Activated T-cell treated with anti-CD3 and anti-CD28 coated beads, Interleukin-2, amount 50 U/mL, for 72 hours (primary cell): ENCODE results near the gene PLA2G2C. TPM values are rescaled to one million over a fixed set of nuclear protein-coding genes. Genes with fewer than 3 reads are reported as not detected.
A peak's percentile ranks its signal among the peaks of the same experiment; 100 is the strongest.
"Not testable (repeated sequence)": the region's sequence is repeated elsewhere in the genome, so short reads cannot be mapped to it uniquely, and the experiment has no call there.

Experiments
- ATAC-seq, 2 donors: fragments of 150-1000 bp; cut with Tn5 transposase; replicated peaks in 1 of 2; 2 replicates each; pipeline ENCODE4 v1.10.0; 2021; ENCODE audit warnings: moderate library complexity in 2 of 2, mild to moderate bottlenecking in 1 of 2
- DNase-seq, 2 donors: peaks; one replicate each; pipeline ENCODE4 v3.0.0; 2021 to 2022; ENCODE audit warnings: mixed read lengths in 1 of 2
- H3K27ac Mint-ChIP-seq: one replicate; pipeline ENCODE4 v1.8.0; 2022; ENCODE audit warnings: mild to moderate bottlenecking, moderate library complexity, mixed read lengths
- H3K27me3 Mint-ChIP-seq: one replicate; pipeline ENCODE4 v1.8.0; 2022; ENCODE audit warnings: low read depth, mixed read lengths
- H3K36me3 Mint-ChIP-seq, 2 donors: one replicate each; pipeline ENCODE4 v1.8.0; 2022; ENCODE audit warnings: mixed read lengths in 2 of 2, mild to moderate bottlenecking in 1 of 2; ENCODE audit not compliant: insufficient read depth in 2 of 2
- H3K4me1 Mint-ChIP-seq: one replicate; pipeline ENCODE4 v1.8.0; 2022; ENCODE audit warnings: low read depth, mixed read lengths
- H3K4me3 Mint-ChIP-seq, 2 donors: one replicate each; pipeline ENCODE4 v1.8.0; 2022; ENCODE audit warnings: mild to moderate bottlenecking in 2 of 2, mixed read lengths in 2 of 2, moderate library complexity in 2 of 2
- H3K9me3 Mint-ChIP-seq, 2 donors: one replicate each; pipeline ENCODE4 v1.8.0; 2022; ENCODE audit warnings: mixed read lengths in 2 of 2
- total RNA-seq, 2 donors: library from RNA; stranded (reverse); gene quantifications; one replicate each; pipeline ENCODE4 v1.2.3, GENCODE V29; 2022

PLA2G2C gene
- total RNA-seq, 2 donors from 2014 or later: 3.1 to 3.3 TPM

DNA sequence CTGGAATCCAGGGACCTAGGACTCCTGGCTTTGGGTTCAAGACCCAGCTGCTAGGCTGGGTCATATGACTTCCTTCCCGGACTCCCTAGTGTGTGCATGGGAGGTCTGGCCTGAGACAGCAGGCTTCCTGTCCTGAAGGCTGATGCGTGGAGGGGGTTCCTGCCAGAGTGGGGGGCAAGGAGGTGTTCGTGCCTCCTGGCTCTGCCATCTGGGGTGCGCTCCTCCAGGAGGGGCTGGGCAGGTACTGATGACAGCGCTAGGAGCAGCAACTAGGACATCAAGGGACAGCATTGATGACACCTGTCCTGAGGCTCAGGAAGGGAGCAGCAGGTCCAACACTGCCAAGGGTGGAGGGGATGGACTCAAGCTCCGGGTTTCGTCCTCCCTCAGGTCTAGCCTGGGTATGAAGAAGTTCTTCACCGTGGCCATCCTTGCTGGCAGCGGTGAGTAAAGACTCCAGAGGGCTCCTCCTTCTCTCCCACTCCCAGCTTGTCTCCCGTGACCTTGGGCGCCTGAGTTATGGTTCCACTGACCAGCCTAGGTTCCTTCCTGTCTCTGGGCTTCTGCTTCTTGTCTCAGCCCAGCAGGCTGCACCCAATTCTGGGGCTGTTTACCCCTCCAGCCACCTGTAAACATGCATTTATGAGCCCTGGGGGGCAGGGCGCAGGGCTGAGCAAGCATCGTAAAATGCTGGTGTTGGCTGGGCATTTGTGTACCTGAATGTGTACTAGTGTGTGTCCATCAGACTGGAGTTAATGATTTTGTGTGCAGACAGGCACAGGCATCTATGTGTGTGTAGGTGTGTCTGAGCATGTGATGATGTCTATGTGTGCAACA lies 46.3 kb downstream of the PLA2G2C start:
- no peaks in the 10 kb centered on the region for H3K9me3 Mint-ChIP-seq
- ATAC-seq: no peak
- DNase-seq: no peak
- peaks cover 19% of the 10 kb centered on the region for H3K27me3 Mint-ChIP-seq
- H3K4me3 Mint-ChIP-seq: no peak overlapping the region
- H3K27ac Mint-ChIP-seq: no peak overlapping the region
- no peaks in the 10 kb centered on the region for H3K36me3 Mint-ChIP-seq
- no peaks in the 10 kb centered on the region for H3K4me1 Mint-ChIP-seq

DNA sequence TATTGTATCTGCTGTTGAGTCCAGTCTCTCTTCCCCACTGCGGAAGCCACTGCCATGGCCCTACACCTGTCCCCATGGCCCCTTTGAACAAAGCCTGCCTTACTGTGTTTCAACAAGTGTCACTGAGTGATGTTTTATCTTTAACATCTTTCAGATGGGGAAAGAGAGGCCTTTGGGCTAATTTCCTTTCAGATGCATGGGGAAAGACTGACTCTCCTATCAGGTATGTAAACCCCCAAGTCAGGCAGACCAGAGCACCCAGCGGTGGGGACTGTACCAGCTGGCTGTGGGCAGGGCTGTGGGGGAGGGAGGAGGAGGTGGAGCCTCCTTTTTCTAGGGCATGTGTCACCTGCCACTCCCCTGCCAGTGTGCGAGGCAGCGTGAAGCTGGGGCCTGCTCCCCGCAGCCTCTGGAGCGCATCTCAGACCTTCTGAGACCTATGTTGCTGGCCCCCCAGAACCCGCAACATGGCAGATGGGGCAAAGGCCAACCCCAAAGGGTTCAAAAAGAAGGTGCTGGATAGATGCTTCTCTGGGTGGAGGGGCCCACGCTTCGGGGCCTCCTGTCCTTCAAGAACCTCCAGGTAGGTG lies 47.3 kb downstream of the PLA2G2C start, which contains the start of gene PLA2G2F:
Gene PLA2G2F, plus strand, starts transcription at position 363 of the 590 bp plus-strand sequence. Its CDS starts 105 bp downstream, at position 468.
- no peaks in the 10 kb centered on the region for H3K9me3 Mint-ChIP-seq
- no peak for ATAC-seq
- peaks cover 23% of the 10 kb centered on the region for H3K27me3 Mint-ChIP-seq
- no peak within 1 kb of the TSS for H3K4me3 Mint-ChIP-seq
- H3K27ac Mint-ChIP-seq: no peak within 1 kb of the TSS
- DNase-seq: no peak
- no peaks in the 10 kb centered on the region for H3K4me1 Mint-ChIP-seq
- no peaks in the 10 kb centered on the region for H3K36me3 Mint-ChIP-seq

DNA sequence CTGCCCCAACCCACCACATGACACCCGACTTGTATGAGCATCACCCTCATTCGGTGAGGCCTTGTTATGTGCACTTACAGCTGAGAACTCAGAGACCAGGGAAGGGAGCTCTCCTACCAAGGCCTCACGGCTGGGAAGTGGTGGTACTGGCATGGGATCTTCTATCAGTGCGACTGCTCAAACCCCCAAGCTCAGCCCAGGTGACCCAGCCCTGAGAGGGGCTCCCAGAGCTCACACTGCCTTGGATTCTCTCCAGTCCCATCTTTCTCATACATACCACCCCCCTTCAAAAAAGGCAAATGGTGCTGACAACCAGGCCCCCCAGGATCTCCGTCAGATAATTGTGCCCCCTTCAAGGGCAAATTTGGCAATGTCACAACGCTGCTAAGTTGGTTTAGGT lies 48.0 kb downstream of the PLA2G2C start:
- DNase-seq (no peak), ATAC-seq (no peak)
- Mint-ChIP-seq H3K27me3 (peaks cover 29% of the 10 kb centered on the region), H3K36me3 (no peaks in the 10 kb centered on the region), H3K9me3 (no peaks in the 10 kb centered on the region), H3K27ac (no peak overlapping the region), H3K4me1 (no peaks in the 10 kb centered on the region), H3K4me3 (no peak overlapping the region)

DNA sequence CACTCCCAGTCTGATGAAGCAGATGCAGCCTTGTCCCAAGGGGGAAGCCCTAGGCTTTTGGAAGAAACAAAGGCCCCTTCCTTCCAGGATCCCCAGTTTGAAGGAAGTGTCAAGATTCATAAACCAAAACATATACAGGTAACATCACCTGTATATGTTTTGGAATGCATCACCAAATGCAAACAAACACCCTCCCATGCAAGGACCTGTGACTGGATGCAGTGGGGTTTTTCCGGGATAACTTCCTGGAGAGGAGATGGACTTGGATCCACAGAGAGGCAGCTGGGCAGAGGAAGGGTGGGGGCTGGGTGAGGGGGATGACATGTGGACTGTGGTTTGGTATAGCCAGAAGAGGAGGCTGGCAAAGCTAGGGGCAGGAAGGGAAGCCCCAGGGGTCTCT lies 48.7 kb downstream of the PLA2G2C start:
- DNase-seq: no peak
- Mint-ChIP-seq H3K36me3 (no peaks in the 10 kb centered on the region), H3K9me3 (no peaks in the 10 kb centered on the region), H3K4me3 (no peak overlapping the region), H3K4me1 (no peaks in the 10 kb centered on the region), H3K27ac (no peak overlapping the region), H3K27me3 (peaks cover 33% of the 10 kb centered on the region)
- no peak for ATAC-seq

DNA sequence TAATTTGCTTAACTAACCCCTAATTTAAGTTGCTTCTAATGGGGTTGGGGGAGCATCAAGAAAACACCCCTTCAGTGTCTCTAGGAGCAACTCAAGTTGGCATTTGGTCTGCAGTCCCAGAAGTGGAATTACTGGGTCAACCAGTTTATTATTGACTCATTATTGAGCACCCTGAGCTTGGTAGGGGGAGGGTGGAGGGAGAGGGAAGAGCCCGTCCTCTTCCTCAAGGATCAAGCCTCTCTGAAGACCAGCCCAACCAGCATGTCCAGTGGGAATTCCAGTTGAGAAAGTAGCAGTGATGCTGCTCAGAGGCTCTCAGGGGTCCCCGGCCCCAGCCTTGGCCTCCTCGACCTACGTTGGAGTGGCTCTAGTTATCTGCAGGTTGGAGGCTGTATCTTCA lies 49.3 kb downstream of the PLA2G2C start:
- peaks cover 0 to 1% of the 10 kb centered on the region in 2 donors for H3K36me3 Mint-ChIP-seq
- H3K4me1 Mint-ChIP-seq: no peaks in the 10 kb centered on the region
- ATAC-seq: no peak
- no peak overlapping the region for H3K4me3 Mint-ChIP-seq
- peaks cover 2% of the 10 kb centered on the region in 2 donors for H3K9me3 Mint-ChIP-seq
- H3K27ac Mint-ChIP-seq: no peak overlapping the region
- DNase-seq: no peak
- peaks cover 38% of the 10 kb centered on the region for H3K27me3 Mint-ChIP-seq

DNA sequence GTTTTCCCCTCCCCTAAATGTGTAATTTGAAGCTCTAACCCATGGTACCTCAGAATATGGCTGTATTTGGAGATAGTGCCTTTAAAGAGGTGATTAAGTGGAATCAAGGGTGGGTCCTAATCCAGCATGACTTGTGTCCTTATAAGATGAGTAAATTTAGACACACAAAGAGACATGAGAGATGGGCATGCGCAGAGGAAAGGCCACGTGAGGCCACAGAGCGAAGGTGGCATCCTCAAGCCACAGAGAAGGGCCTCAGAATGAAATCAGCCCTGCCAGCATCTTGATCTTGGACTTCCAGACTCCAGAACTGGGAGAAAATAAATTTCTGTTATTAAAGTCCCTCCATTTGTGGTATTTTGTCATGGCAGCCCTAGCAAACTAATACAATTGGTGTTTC lies 50.1 kb downstream of the PLA2G2C start:
- Mint-ChIP-seq H3K36me3 (peaks cover 0 to 1% of the 10 kb centered on the region in 2 donors), H3K4me3 (no peak overlapping the region), H3K27ac (no peak overlapping the region), H3K9me3 (peaks cover 2% of the 10 kb centered on the region in 2 donors), H3K27me3 (peaks cover 38% of the 10 kb centered on the region), H3K4me1 (no peaks in the 10 kb centered on the region)
- no peak for ATAC-seq
- no peak for DNase-seq

DNA sequence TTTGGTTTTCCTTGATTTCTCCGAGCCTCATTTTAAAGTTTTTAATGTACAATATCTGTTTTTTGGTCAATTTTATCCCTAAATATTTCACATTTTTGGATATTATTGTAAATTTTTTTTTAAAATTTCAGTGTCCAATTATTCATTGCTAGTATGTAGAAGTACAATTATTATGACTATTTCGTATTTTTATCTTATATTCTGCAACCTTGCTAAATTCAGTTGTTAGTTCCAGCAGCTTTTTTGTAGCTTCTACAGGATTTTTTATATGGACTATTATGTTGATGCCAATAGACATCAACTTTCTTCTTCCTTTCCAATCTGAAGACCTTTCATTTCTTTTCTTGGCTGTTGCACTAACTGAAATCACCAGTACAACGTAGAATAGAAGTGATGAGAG lies 51.3 kb downstream of the PLA2G2C start:
- no peak overlapping the region for H3K4me3 Mint-ChIP-seq

DNA sequence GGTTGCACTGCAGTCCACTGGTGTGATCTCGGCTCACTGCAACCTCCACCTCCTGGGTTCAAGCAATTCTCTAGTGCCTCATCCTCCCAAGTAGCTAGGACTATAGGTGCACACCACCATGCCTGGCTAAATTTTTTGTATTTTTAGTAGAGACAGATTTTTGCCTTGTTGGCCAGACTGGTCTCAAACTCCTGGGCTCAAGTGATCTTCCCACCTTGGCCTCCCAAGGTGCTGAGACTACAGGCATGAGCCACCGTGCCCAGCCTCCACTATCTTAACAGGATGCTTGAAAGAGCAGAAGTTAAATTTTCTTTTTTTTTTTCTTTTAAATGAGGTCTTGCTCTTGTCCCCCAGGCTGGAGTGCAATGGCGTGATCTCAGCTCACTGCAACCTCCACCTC lies 55.8 kb downstream of the PLA2G2C start:
- not testable (repeated sequence) for H3K27ac Mint-ChIP-seq, H3K36me3 Mint-ChIP-seq, H3K9me3 Mint-ChIP-seq, DNase-seq, ATAC-seq, H3K4me3 Mint-ChIP-seq
- H3K4me1 Mint-ChIP-seq: peaks cover 14% of the 10 kb centered on the region
- H3K27me3 Mint-ChIP-seq: peaks cover 21% of the 10 kb centered on the region

More for the DNA sequence above, 51.3 kb downstream of the PLA2G2C start:
- Mint-ChIP-seq H3K4me1 (no peaks in the 10 kb centered on the region), H3K27me3 (peaks cover 33% of the 10 kb centered on the region), H3K36me3 (peaks cover 0 to 1% of the 10 kb centered on the region in 2 donors), H3K9me3 (peaks cover 2% of the 10 kb centered on the region in 2 donors), H3K27ac (no peak overlapping the region)
- ATAC-seq (no peak), DNase-seq (no peak)

DNA sequence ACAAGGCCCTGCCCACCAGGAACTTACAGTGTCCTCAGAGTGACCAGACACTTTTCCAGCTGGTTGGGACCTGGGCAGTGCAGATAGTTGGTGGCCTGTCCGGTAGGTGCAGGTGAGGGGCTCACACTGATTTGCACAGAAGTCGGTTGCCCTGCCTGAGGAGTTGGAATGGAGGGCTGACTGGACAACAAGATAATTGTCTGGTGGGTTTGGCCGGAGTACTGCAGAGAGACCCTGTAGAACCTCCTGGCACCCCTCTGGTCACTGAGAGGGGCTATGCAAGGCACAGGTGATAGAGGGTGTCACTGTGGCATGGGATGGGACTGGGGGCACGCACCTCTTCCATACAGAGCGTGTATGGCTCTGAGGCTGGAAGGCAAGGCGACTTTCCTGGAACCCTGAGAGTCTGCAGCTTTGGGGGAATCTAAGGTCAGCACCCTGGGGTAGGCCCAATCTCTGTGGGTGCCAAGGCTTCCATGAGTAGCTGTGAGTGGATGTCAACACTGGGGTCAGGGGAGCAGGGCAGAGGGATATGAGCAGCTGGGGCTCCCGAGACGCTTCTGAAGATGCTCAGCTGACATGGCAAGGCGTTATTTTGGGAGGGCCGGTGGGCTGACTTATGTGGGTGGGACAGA lies 59.4 kb downstream of the PLA2G2C start:
- DNase-seq (no peak), ATAC-seq (no peak)
- H3K4me3 Mint-ChIP-seq: no peak overlapping the region
- H3K27ac Mint-ChIP-seq: no peak overlapping the region
- H3K4me1 Mint-ChIP-seq: peaks cover 21% of the 10 kb centered on the region
- peaks cover 0 to 3% of the 10 kb centered on the region in 2 donors for H3K9me3 Mint-ChIP-seq
- H3K36me3 Mint-ChIP-seq: no peaks in the 10 kb centered on the region
- H3K27me3 Mint-ChIP-seq: peaks cover 22% of the 10 kb centered on the region

DNA sequence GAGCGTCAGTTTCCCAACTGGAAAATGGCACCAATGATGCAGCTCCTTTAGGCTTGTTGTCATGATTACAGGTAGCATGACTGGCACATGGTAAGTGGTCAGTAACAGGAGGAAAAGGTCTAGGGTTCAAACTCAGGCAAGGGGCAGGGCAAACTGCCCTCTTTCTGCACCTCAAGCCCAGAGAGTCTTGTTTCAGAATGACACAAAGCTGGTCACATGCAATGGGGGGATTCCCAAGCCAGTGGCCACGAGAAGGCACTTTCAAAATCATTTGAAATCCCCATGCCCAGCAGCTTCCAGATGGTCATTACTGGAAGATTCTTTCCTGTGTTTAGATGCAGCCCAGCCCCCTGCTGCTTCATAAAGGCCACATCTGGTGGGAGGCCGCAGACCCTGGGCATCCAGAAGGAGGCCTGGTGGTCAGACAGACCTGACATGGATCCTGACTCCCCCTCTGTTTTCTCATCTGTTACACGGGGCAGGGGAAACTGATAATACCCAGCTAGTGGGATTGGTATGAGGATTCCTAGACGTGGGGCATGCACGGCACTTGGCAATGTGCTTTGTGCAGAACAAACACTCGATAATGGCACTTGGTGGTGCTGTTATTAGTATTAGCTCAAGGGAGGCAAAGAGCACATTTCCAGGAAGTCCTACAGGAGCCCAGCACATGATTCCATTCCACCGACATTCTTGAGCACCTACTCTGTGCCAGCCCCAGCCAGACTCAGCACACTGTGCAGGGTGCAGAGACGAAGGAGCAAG lies 60.1 kb downstream of the PLA2G2C start:
- DNase-seq: peak; percentile 12 to 16
- ATAC-seq: peak; percentile 43 to 53
- no peak overlapping the region for H3K27ac Mint-ChIP-seq
- H3K4me3 Mint-ChIP-seq: no peak overlapping the region
- H3K27me3 Mint-ChIP-seq: peaks cover 27% of the 10 kb centered on the region
- H3K4me1 Mint-ChIP-seq: peaks cover 21% of the 10 kb centered on the region
- H3K36me3 Mint-ChIP-seq: no peaks in the 10 kb centered on the region
- H3K9me3 Mint-ChIP-seq: peaks cover 0 to 3% of the 10 kb centered on the region in 2 donors

DNA sequence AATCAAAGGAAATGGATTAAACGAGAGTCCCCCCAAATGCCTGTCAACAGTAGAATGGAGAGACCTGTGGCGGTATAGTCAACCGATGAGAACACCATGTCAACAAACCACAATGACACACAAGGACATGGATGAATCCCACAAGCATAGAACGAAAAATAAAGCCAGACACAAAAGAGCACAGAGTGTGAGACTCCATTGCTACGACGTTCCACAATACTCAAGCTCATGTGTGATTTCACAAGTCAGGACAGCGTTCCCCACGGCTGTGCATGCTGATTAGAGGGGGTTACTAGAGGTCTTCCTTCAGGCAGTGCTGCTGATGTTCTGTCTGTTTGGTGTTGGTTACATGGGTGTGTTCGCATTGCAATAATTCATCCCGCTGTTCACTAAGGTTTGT lies 61.2 kb downstream of the PLA2G2C start:
- no peak for DNase-seq
- peak in 1 of 2 donors; percentile 41 for ATAC-seq
- Mint-ChIP-seq H3K4me3 (no peak overlapping the region), H3K4me1 (peaks cover 21% of the 10 kb centered on the region), H3K27ac (no peak overlapping the region), H3K27me3 (peaks cover 36% of the 10 kb centered on the region), H3K9me3 (peaks cover 0 to 3% of the 10 kb centered on the region in 2 donors), H3K36me3 (no peaks in the 10 kb centered on the region)

DNA sequence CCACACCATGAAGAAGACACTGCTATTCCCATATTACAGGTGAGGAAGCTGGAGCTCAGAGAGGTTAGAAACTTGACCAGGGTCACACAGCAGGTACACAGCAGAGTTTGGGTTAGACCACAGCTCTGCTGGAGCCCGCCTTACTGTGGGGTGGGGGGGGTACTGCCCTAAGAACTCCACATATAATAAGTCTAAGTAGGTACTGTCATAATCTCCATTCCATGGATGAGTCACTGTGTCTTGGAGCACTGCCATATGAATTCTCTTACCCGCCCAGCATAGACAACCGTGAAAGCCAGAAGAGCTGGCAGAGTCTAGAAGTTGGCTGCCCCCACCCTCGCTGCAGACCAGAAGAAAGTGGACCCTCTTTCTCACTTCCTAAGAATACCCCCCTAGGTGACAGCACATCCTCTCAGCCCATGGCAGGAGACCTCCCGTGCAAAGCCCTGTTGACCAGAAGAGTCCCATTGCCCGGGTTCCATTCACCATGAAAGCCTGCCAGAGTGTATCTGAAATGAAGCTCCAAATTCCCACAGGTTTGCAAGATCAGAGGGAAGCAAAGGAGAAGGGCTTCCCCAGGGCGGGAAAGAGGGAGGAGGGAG lies 61.8 kb downstream of the PLA2G2C start:
- no peak overlapping the region for H3K4me3 Mint-ChIP-seq
- H3K27ac Mint-ChIP-seq: no peak overlapping the region
- ATAC-seq (peak; percentile 58 to 76), DNase-seq (peak in 1 of 2 donors; percentile 23)
- no peaks in the 10 kb centered on the region for H3K36me3 Mint-ChIP-seq
- H3K27me3 Mint-ChIP-seq: peaks cover 41% of the 10 kb centered on the region
- no peaks in the 10 kb centered on the region for H3K9me3 Mint-ChIP-seq
- peaks cover 21% of the 10 kb centered on the region for H3K4me1 Mint-ChIP-seq
